ENCODE data around the gene PIANP.
A peak's percentile ranks its signal among the peaks of the same experiment; 100 is the strongest.
"Not testable (repeated sequence)": the region's sequence is repeated elsewhere in the genome, so short reads cannot be mapped to it uniquely, and the experiment has no call there.

The PIANP gene, protein sequence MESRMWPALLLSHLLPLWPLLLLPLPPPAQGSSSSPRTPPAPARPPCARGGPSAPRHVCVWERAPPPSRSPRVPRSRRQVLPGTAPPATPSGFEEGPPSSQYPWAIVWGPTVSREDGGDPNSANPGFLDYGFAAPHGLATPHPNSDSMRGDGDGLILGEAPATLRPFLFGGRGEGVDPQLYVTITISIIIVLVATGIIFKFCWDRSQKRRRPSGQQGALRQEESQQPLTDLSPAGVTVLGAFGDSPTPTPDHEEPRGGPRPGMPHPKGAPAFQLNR

GRCh38 chr12:6700646-6701051 is at the start of gene PIANP:
Gene PIANP, minus strand, starts transcription at chr12:6700815. Its CDS starts 2,754 bp downstream, at chr12:6698061.
- H3K36me3 ChIP-seq (replicated peaks; ENCODE audit: low read depth, low read length): no peaks in the 10 kb centered on the region
- no peak within 1 kb of the TSS for H3K4me3 ChIP-seq (ENCODE audit: low read length)
- H3K27me3 ChIP-seq (ENCODE audit: low read depth, low read length): 0 out of 2 replicates have a peak, but pooled peaks cover 3% of the 10 kb centered on the region
- H3K4me1 ChIP-seq (ENCODE audit: low read length): peaks cover 26% of the 10 kb centered on the region
- H3K4me2 ChIP-seq (ENCODE audit: low read length): no peak within 1 kb of the TSS
- H3K9me3 ChIP-seq (ENCODE audit: insufficient read depth, low read length): no peaks in the 10 kb centered on the region
- H3K79me2 ChIP-seq (ENCODE audit: low read length): no peaks in the 10 kb centered on the region
- H3K27ac ChIP-seq (ENCODE audit: low read length): no peak within 1 kb of the TSS
- H2AFZ ChIP-seq (ENCODE audit: low read depth, low read length): no peak within 1 kb of the TSS
- H4K20me1 ChIP-seq (ENCODE audit: insufficient read depth, low read length): no peaks in the 10 kb centered on the region
- no peak for TF ChIP-seq CTCF (IDR thresholded peaks at IDR 0.05; ENCODE audit: low read depth, low read length)
- TF ChIP-seq EZH2phosphoT487 (IDR thresholded peaks at IDR 0.05; ENCODE audit: low read depth): no peak
- H3K9ac ChIP-seq (ENCODE audit: low read length): no peak within 1 kb of the TSS

- Histone ChIP-seq H2AFZ (ENCODE audit: low read depth, low read length) (no peak overlapping the region), H3K4me1 (ENCODE audit: low read length) (peaks cover 20% of the 10 kb centered on the region), H3K27me3 (ENCODE audit: low read depth, low read length) (no peaks in the 10 kb centered on the region), H3K4me3 (ENCODE audit: low read length) (no peak overlapping the region), H3K4me2 (ENCODE audit: low read length) (no peak overlapping the region), H3K79me2 (ENCODE audit: low read length) (peaks cover 13% of the 10 kb centered on the region), H3K27ac (ENCODE audit: low read length) (no peak overlapping the region), H3K36me3 (replicated peaks; ENCODE audit: low read depth, low read length) (peaks cover 63% of the 10 kb centered on the region), H4K20me1 (ENCODE audit: insufficient read depth, low read length) (no peaks in the 10 kb centered on the region), H3K9me3 (ENCODE audit: insufficient read depth, low read length) (no peaks in the 10 kb centered on the region), H3K9ac (ENCODE audit: low read length) (no peak overlapping the region)
- TF ChIP-seq CTCF (IDR thresholded peaks at IDR 0.05; ENCODE audit: low read depth, low read length) (no peak), EZH2phosphoT487 (IDR thresholded peaks at IDR 0.05; ENCODE audit: low read depth) (no peak)
Measured at GRCh38 chr12:6748761-6749160, 48.1 kb upstream of the PIANP start.

GRCh38 chr12:6747216-6747615 is 46.6 kb upstream of the PIANP start:
- Histone ChIP-seq H3K27me3 (ENCODE audit: low read depth, low read length) (no peaks in the 10 kb centered on the region), H3K27ac (ENCODE audit: low read length) (no peak overlapping the region), H4K20me1 (ENCODE audit: insufficient read depth, low read length) (no peaks in the 10 kb centered on the region), H2AFZ (ENCODE audit: low read depth, low read length) (no peak overlapping the region), H3K4me3 (ENCODE audit: low read length) (no peak overlapping the region), H3K4me1 (ENCODE audit: low read length) (peaks cover 17% of the 10 kb centered on the region), H3K79me2 (ENCODE audit: low read length) (peaks cover 7% of the 10 kb centered on the region), H3K4me2 (ENCODE audit: low read length) (no peak overlapping the region), H3K9me3 (ENCODE audit: insufficient read depth, low read length) (no peaks in the 10 kb centered on the region), H3K9ac (ENCODE audit: low read length) (no peak overlapping the region), H3K36me3 (replicated peaks; ENCODE audit: low read depth, low read length) (peaks cover 63% of the 10 kb centered on the region)
- TF ChIP-seq CTCF (IDR thresholded peaks at IDR 0.05; ENCODE audit: low read depth, low read length) (no peak), EZH2phosphoT487 (IDR thresholded peaks at IDR 0.05; ENCODE audit: low read depth) (no peak)

GRCh38 chr12:6745741-6746525 is 45.3 kb upstream of the PIANP start:
- H3K36me3 ChIP-seq (replicated peaks; ENCODE audit: low read depth, low read length): peaks cover 56% of the 10 kb centered on the region
- H3K27me3 ChIP-seq (ENCODE audit: low read depth, low read length): no peaks in the 10 kb centered on the region
- no peaks in the 10 kb centered on the region for H3K9me3 ChIP-seq (ENCODE audit: insufficient read depth, low read length)
- no peaks in the 10 kb centered on the region for H3K79me2 ChIP-seq (ENCODE audit: low read length)
- no peak overlapping the region for H2AFZ ChIP-seq (ENCODE audit: low read depth, low read length)
- no peak overlapping the region for H3K4me3 ChIP-seq (ENCODE audit: low read length)
- H3K4me2 ChIP-seq (ENCODE audit: low read length): peak overlapping the region; percentile 35
- no peaks in the 10 kb centered on the region for H4K20me1 ChIP-seq (ENCODE audit: insufficient read depth, low read length)
- peak overlapping the region; percentile 27; the same call in 1 of the 2 replicates for H3K9ac ChIP-seq (ENCODE audit: low read length)
- H3K27ac ChIP-seq (ENCODE audit: low read length): peak overlapping the region; percentile 65
- H3K4me1 ChIP-seq (ENCODE audit: low read length): peaks cover 13% of the 10 kb centered on the region
- no peak for TF ChIP-seq EZH2phosphoT487 (IDR thresholded peaks at IDR 0.05; ENCODE audit: low read depth)
- TF ChIP-seq CTCF (IDR thresholded peaks at IDR 0.05; ENCODE audit: low read depth, low read length): no peak

DNA sequence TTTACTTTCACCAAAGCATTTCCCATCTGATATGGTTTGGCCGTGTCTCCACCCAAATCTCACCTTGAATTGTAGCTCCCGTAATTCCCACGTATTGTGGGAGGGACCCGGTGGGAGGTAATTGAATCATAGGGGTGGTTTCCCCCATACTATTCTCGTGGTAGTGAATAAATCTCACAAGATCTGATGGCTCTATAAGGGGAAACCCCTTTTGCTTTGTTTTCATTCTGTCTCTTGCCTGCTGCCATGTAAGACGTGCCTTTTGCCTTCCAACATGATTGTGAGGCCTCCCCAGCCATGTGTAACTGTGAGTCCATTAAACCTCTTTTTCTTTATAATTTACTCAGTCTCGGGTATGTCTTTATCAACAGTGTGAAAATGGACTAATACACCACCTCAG is 42.7 kb upstream of the PIANP start:
- Histone ChIP-seq H3K4me1 (ENCODE audit: low read length) (peaks cover 13% of the 10 kb centered on the region), H3K36me3 (replicated peaks; ENCODE audit: low read depth, low read length) (peaks cover 33% of the 10 kb centered on the region)
- not testable (repeated sequence) for H2AFZ ChIP-seq (ENCODE audit: low read depth, low read length); H4K20me1 ChIP-seq (ENCODE audit: insufficient read depth, low read length); H3K27ac ChIP-seq (ENCODE audit: low read length); H3K4me2 ChIP-seq (ENCODE audit: low read length); H3K4me3 ChIP-seq (ENCODE audit: low read length); H3K9ac ChIP-seq (ENCODE audit: low read length); H3K27me3 ChIP-seq (ENCODE audit: low read depth, low read length); H3K9me3 ChIP-seq (ENCODE audit: insufficient read depth, low read length); H3K79me2 ChIP-seq (ENCODE audit: low read length)
